T-helper 17 cell (primary cell): ENCODE measurements around the gene HTN1. TPM values are rescaled to one million over a fixed set of nuclear protein-coding genes. Genes with fewer than 3 reads are reported as not detected.
"Not testable (repeated sequence)": the region's sequence is repeated elsewhere in the genome, so short reads cannot be mapped to it uniquely, and the experiment has no call there.

Experiments used
- ATAC-seq: fragments of 150-1000 bp; cut with Tn5 transposase; 2 replicates; pipeline ENCODE4 v1.10.0; 2021; ENCODE audit warnings: mild to moderate bottlenecking, moderate library complexity
- DNase-seq, 3 donors: peaks; one replicate each; pipeline versions ENCODE4 v3.0.0 to v3.0.0-alpha.2; 2020 to 2021
- H3K9me3 ChIP-seq: one replicate; pipeline ENCODE4 v1.7.0; 2013; ENCODE audit warnings: low read length, mild to moderate bottlenecking; ENCODE audit not compliant: control insufficient read depth, poor library complexity, severe bottlenecking
- H3K27ac Mint-ChIP-seq: one replicate; pipeline ENCODE4 v1.8.0; 2022; ENCODE audit warnings: mild to moderate bottlenecking, moderate library complexity, mixed read lengths
- H3K27me3 Mint-ChIP-seq: one replicate; pipeline ENCODE4 v1.8.0; 2022; ENCODE audit warnings: mixed read lengths
- H3K36me3 Mint-ChIP-seq: one replicate; pipeline ENCODE4 v1.8.0; 2022; ENCODE audit warnings: low read depth, mixed read lengths
- H3K4me1 Mint-ChIP-seq: one replicate; pipeline ENCODE4 v1.8.0; 2022; ENCODE audit warnings: mild to moderate bottlenecking, mixed read lengths
- H3K4me3 Mint-ChIP-seq: one replicate; pipeline ENCODE4 v1.8.0; 2022; ENCODE audit warnings: mild to moderate bottlenecking, moderate library complexity, mixed read lengths
- total RNA-seq, 4 donors: library from RNA in 2 of 4; stranded (reverse) in 2 of 4; gene quantifications; one replicate each; pipeline ENCODE4 v1.2.3 and lab custom pipeline; 2022 to 2026

HTN1 gene
- total RNA-seq (not detected), total RNA-seq (lab: John Stamatoyannopoulos, UW) (0 to 0.12 reads per million in 2 donors)

- not testable (repeated sequence) for H3K36me3 Mint-ChIP-seq, H3K27me3 Mint-ChIP-seq, H3K9me3 ChIP-seq, DNase-seq, ATAC-seq, H3K4me1 Mint-ChIP-seq, H3K4me3 Mint-ChIP-seq, H3K27ac Mint-ChIP-seq
Measured at GRCh38 chr4:70050138-70050537, at the start of gene HTN1. Gene HTN1 (plus strand): TSS chr4:70050438. CDS start chr4:70053077, 2,639 bp downstream.

GRCh38 chr4:70000711-70001110 is 49.5 kb upstream of the HTN1 start:
- DNase-seq (no peak), ATAC-seq (no peak)
- no peaks in the 10 kb centered on the region for H3K36me3 Mint-ChIP-seq
- no peaks in the 10 kb centered on the region for H3K27me3 Mint-ChIP-seq
- no peak overlapping the region for H3K27ac Mint-ChIP-seq
- no peak overlapping the region for H3K4me3 Mint-ChIP-seq
- H3K9me3 ChIP-seq: no peaks in the 10 kb centered on the region
- no peaks in the 10 kb centered on the region for H3K4me1 Mint-ChIP-seq

- no peak overlapping the region for H3K4me3 Mint-ChIP-seq
- no peaks in the 10 kb centered on the region for H3K9me3 ChIP-seq
- DNase-seq (no peak), ATAC-seq (no peak)
- no peak overlapping the region for H3K27ac Mint-ChIP-seq
- no peaks in the 10 kb centered on the region for H3K27me3 Mint-ChIP-seq
- H3K36me3 Mint-ChIP-seq: no peaks in the 10 kb centered on the region
- no peaks in the 10 kb centered on the region for H3K4me1 Mint-ChIP-seq
Measured at GRCh38 chr4:70002507-70002906, 47.7 kb upstream of the HTN1 start.

GRCh38 chr4:70008771-70009170 is 41.5 kb upstream of the HTN1 start:
- Mint-ChIP-seq H3K27me3 (no peaks in the 10 kb centered on the region), H3K36me3 (no peaks in the 10 kb centered on the region), H3K27ac (no peak overlapping the region), H3K4me1 (no peaks in the 10 kb centered on the region), H3K4me3 (no peak overlapping the region)
- no peak for DNase-seq
- no peak for ATAC-seq
- H3K9me3 ChIP-seq: no peaks in the 10 kb centered on the region

GRCh38 chr4:70019006-70019405 is 31.2 kb upstream of the HTN1 start:
- H3K4me1 Mint-ChIP-seq, H3K27me3 Mint-ChIP-seq, H3K36me3 Mint-ChIP-seq, H3K27ac Mint-ChIP-seq, H3K4me3 Mint-ChIP-seq, ATAC-seq, H3K9me3 ChIP-seq, DNase-seq: not testable (repeated sequence)

GRCh38 chr4:70023218-70023617 is 27.0 kb upstream of the HTN1 start:
- ATAC-seq (no peak), DNase-seq (no peak)
- Mint-ChIP-seq H3K36me3 (no peaks in the 10 kb centered on the region), H3K27ac (no peak overlapping the region), H3K4me1 (no peaks in the 10 kb centered on the region), H3K27me3 (no peaks in the 10 kb centered on the region), H3K4me3 (no peak overlapping the region)
- no peaks in the 10 kb centered on the region for H3K9me3 ChIP-seq

- no peaks in the 10 kb centered on the region for H3K9me3 ChIP-seq
- H3K36me3 Mint-ChIP-seq: no peaks in the 10 kb centered on the region
- H3K4me1 Mint-ChIP-seq: no peaks in the 10 kb centered on the region
- no peak for ATAC-seq
- no peak for DNase-seq
- peaks cover 7% of the 10 kb centered on the region for H3K27me3 Mint-ChIP-seq
- H3K27ac Mint-ChIP-seq: no peak overlapping the region
- no peak overlapping the region for H3K4me3 Mint-ChIP-seq
Measured at GRCh38 chr4:70027011-70027410, 23.2 kb upstream of the HTN1 start.

- not testable (repeated sequence) for H3K4me1 Mint-ChIP-seq, H3K4me3 Mint-ChIP-seq, ATAC-seq, H3K9me3 ChIP-seq, DNase-seq, H3K27me3 Mint-ChIP-seq, H3K27ac Mint-ChIP-seq, H3K36me3 Mint-ChIP-seq
Measured at GRCh38 chr4:70028159-70028558, 22.1 kb upstream of the HTN1 start, which contains the start of gene HTN3. Gene HTN3 (plus strand): TSS chr4:70028459. CDS start chr4:70030741, 2,282 bp downstream.

- H3K27ac Mint-ChIP-seq, H3K4me1 Mint-ChIP-seq, ATAC-seq, H3K36me3 Mint-ChIP-seq, H3K4me3 Mint-ChIP-seq, H3K27me3 Mint-ChIP-seq, H3K9me3 ChIP-seq, DNase-seq: not testable (repeated sequence)
Measured at GRCh38 chr4:70037559-70037958, 12.7 kb upstream of the HTN1 start.

- H3K27ac Mint-ChIP-seq, H3K4me3 Mint-ChIP-seq, ATAC-seq, H3K27me3 Mint-ChIP-seq, DNase-seq, H3K9me3 ChIP-seq, H3K4me1 Mint-ChIP-seq, H3K36me3 Mint-ChIP-seq: not testable (repeated sequence)
Measured at GRCh38 chr4:70039928-70040327, 10.3 kb upstream of the HTN1 start.

GRCh38 chr4:70041652-70042286 is 8.5 kb upstream of the HTN1 start:
- Mint-ChIP-seq H3K27ac (no peak overlapping the region), H3K4me3 (no peak overlapping the region), H3K36me3 (no peaks in the 10 kb centered on the region), H3K27me3 (no peaks in the 10 kb centered on the region), H3K4me1 (no peaks in the 10 kb centered on the region)
- ATAC-seq (no peak), DNase-seq (no peak)
- no peaks in the 10 kb centered on the region for H3K9me3 ChIP-seq

GRCh38 chr4:70056534-70056933 is 6.3 kb downstream of the HTN1 start:
- not testable (repeated sequence) for H3K9me3 ChIP-seq, H3K36me3 Mint-ChIP-seq, ATAC-seq, H3K27ac Mint-ChIP-seq, H3K4me3 Mint-ChIP-seq, DNase-seq, H3K4me1 Mint-ChIP-seq, H3K27me3 Mint-ChIP-seq

GRCh38 chr4:70057651-70058050 is 7.4 kb downstream of the HTN1 start:
- Mint-ChIP-seq H3K4me3 (no peak overlapping the region), H3K36me3 (no peaks in the 10 kb centered on the region), H3K4me1 (no peaks in the 10 kb centered on the region), H3K27me3 (no peaks in the 10 kb centered on the region), H3K27ac (no peak overlapping the region)
- ATAC-seq: no peak
- DNase-seq: no peak
- H3K9me3 ChIP-seq: no peaks in the 10 kb centered on the region

GRCh38 chr4:70059149-70059548 is 8.9 kb downstream of the HTN1 start:
- H3K4me1 Mint-ChIP-seq: no peaks in the 10 kb centered on the region
- DNase-seq (no peak), ATAC-seq (no peak)
- no peaks in the 10 kb centered on the region for H3K9me3 ChIP-seq
- H3K36me3 Mint-ChIP-seq: no peaks in the 10 kb centered on the region
- H3K4me3 Mint-ChIP-seq: no peak overlapping the region
- no peaks in the 10 kb centered on the region for H3K27me3 Mint-ChIP-seq
- H3K27ac Mint-ChIP-seq: no peak overlapping the region
